ENCODE results near the gene DIAPH1.

DNA sequence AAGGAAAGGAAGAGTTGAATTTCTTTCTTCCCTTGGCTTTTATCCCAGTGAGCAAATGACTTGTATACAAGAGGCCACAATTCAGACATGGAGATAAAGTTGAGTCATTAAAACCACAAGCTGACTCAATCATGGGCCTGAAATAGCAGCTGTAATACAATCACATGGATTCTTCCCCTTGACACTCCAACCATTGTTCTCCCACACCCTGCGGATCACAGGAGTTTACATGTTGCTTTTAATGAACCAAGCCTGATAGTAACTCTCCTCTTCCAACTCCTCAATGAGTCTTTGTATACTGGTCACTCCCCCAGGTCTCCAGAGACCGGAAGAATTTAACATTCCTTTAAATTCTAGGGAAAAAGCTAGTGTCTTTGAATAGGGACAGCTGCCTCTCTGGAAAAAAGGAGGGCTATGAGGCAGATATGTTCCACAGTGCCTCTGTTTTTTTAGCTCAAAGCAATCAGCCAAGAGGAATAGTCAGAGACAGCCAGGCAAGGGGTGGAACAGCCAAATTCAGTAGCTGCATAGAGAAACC is 97.5 kb downstream of the DIAPH1 start:
- TF ChIP-seq, protein P1, sequence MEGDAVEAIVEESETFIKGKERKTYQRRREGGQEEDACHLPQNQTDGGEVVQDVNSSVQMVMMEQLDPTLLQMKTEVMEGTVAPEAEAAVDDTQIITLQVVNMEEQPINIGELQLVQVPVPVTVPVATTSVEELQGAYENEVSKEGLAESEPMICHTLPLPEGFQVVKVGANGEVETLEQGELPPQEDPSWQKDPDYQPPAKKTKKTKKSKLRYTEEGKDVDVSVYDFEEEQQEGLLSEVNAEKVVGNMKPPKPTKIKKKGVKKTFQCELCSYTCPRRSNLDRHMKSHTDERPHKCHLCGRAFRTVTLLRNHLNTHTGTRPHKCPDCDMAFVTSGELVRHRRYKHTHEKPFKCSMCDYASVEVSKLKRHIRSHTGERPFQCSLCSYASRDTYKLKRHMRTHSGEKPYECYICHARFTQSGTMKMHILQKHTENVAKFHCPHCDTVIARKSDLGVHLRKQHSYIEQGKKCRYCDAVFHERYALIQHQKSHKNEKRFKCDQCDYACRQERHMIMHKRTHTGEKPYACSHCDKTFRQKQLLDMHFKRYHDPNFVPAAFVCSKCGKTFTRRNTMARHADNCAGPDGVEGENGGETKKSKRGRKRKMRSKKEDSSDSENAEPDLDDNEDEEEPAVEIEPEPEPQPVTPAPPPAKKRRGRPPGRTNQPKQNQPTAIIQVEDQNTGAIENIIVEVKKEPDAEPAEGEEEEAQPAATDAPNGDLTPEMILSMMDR (IDR thresholded peaks at IDR 0.05) = no peak
- no peak for TF ChIP-seq POLR2A (IDR thresholded peaks at IDR 0.05)

All from Peyer's patch (tissue), 4 donors.